ENCODE measurements around the gene DOCK6.

DOCK6 gene

GRCh38 chr19:11225172-11225571 is 37.2 kb downstream of the DOCK6 start:
- TF ChIP-seq FOXP2 (optimal IDR thresholded peaks at IDR 0.05; ENCODE audit: borderline replicate concordance, extremely low read depth, extremely low read length, insufficient read depth): no peak
- no peak for TF ChIP-seq POLR2AphosphoS5 (IDR thresholded peaks at IDR 0.05; ENCODE audit: low read depth, low read length)
- TF ChIP-seq SIN3A (IDR thresholded peaks at IDR 0.05; ENCODE audit: borderline replicate concordance, insufficient read depth, low read length): no peak
- no peak for TF ChIP-seq TAF1 (IDR thresholded peaks at IDR 0.05; ENCODE audit: borderline replicate concordance, insufficient read depth, low read length)
- TF ChIP-seq REST (IDR thresholded peaks at IDR 0.05; ENCODE audit: insufficient read depth in 1 of 2, low read depth in 2 of 2, low read length in 2 of 2): no peak

GRCh38 chr19:11224429-11224828 is 37.9 kb downstream of the DOCK6 start:
- TF ChIP-seq SIN3A (IDR thresholded peaks at IDR 0.05; ENCODE audit: borderline replicate concordance, insufficient read depth, low read length): no peak
- TF ChIP-seq POLR2AphosphoS5 (IDR thresholded peaks at IDR 0.05; ENCODE audit: low read depth, low read length): no peak
- no peak for TF ChIP-seq TAF1 (IDR thresholded peaks at IDR 0.05; ENCODE audit: borderline replicate concordance, insufficient read depth, low read length)
- TF ChIP-seq REST (IDR thresholded peaks at IDR 0.05; ENCODE audit: insufficient read depth in 1 of 2, low read depth in 2 of 2, low read length in 2 of 2): no peak
- TF ChIP-seq FOXP2 (optimal IDR thresholded peaks at IDR 0.05; ENCODE audit: borderline replicate concordance, extremely low read depth, extremely low read length, insufficient read depth): no peak

- TF ChIP-seq POLR2AphosphoS5 (IDR thresholded peaks at IDR 0.05; ENCODE audit: low read depth, low read length) (no peak), FOXP2 (optimal IDR thresholded peaks at IDR 0.05; ENCODE audit: borderline replicate concordance, extremely low read depth, extremely low read length, insufficient read depth) (no peak), SIN3A (IDR thresholded peaks at IDR 0.05; ENCODE audit: borderline replicate concordance, insufficient read depth, low read length) (no peak), TAF1 (IDR thresholded peaks at IDR 0.05; ENCODE audit: borderline replicate concordance, insufficient read depth, low read length) (no peak), REST (IDR thresholded peaks at IDR 0.05; ENCODE audit: insufficient read depth in 1 of 2, low read depth in 2 of 2, low read length in 2 of 2) (no peak)
Measured at GRCh38 chr19:11223200-11223599, 39.1 kb downstream of the DOCK6 start.

- TF ChIP-seq POLR2AphosphoS5 (IDR thresholded peaks at IDR 0.05; ENCODE audit: low read depth, low read length): no peak
- no peak for TF ChIP-seq REST (IDR thresholded peaks at IDR 0.05; ENCODE audit: insufficient read depth in 1 of 2, low read depth in 2 of 2, low read length in 2 of 2)
- no peak for TF ChIP-seq FOXP2 (optimal IDR thresholded peaks at IDR 0.05; ENCODE audit: borderline replicate concordance, extremely low read depth, extremely low read length, insufficient read depth)
- TF ChIP-seq TAF1 (IDR thresholded peaks at IDR 0.05; ENCODE audit: borderline replicate concordance, insufficient read depth, low read length): no peak
- TF ChIP-seq SIN3A (IDR thresholded peaks at IDR 0.05; ENCODE audit: borderline replicate concordance, insufficient read depth, low read length): no peak
Measured at GRCh38 chr19:11221082-11221598, 41.2 kb downstream of the DOCK6 start.

- TF ChIP-seq FOXP2 (optimal IDR thresholded peaks at IDR 0.05; ENCODE audit: borderline replicate concordance, extremely low read depth, extremely low read length, insufficient read depth) (no peak), POLR2AphosphoS5 (IDR thresholded peaks at IDR 0.05; ENCODE audit: low read depth, low read length) (no peak), TAF1 (IDR thresholded peaks at IDR 0.05; ENCODE audit: borderline replicate concordance, insufficient read depth, low read length) (no peak), SIN3A (IDR thresholded peaks at IDR 0.05; ENCODE audit: borderline replicate concordance, insufficient read depth, low read length) (no peak), REST (IDR thresholded peaks at IDR 0.05; ENCODE audit: insufficient read depth in 1 of 2, low read depth in 2 of 2, low read length in 2 of 2) (no peak)
Measured at GRCh38 chr19:11214387-11214786, 47.9 kb downstream of the DOCK6 start.
